IMR-90 (cell line): Measurements from ENCODE around the gene KRT33A. TPM values are rescaled to one million over a fixed set of nuclear protein-coding genes. Genes with fewer than 3 reads are reported as not detected.

Source experiments
- ATAC-seq: fragments of 200-7000 bp; cut with Tn5 transposase; 2 replicates; pipeline ENCODE4 v1.9.1; 2020; ENCODE audit warnings: low read depth, mild to moderate bottlenecking, moderate library complexity
- BruUV-seq: library from RNA; stranded (reverse); fragments of 400-500 nt; replicated peaks from 2 replicates; lab custom pipeline; 2021; lab: Mats Ljungman, UMichigan
- CTCF ChIA-PET: fragments of 300-600 bp; formaldehyde crosslinking; extraction: SDS; loops from one replicate; lab custom pipeline; 2021; ENCODE audit warnings: antibody characterized with exemption; lab: Yijun Ruan, JAX
- POLR2A ChIA-PET: fragments of 300-600 bp; sonication (Branson Sonifier 250); formaldehyde crosslinking; loops from one replicate; lab custom pipeline; 2022; ENCODE audit warnings: antibody characterized with exemption; ENCODE audit not compliant: unreplicated experiment; lab: Charles Lee
- DNase-seq: peaks from one replicate; pipeline ENCODE4 v3.0.0; 2013
- H2AFZ ChIP-seq: replicated peaks from 2 replicates; pipeline ENCODE3; 2013; ENCODE audit warnings: low read length, mild to moderate bottlenecking; ENCODE audit not compliant: poor library complexity
- H2AK5ac ChIP-seq: 2 replicates; pipeline ENCODE4 v1.6.1; 2013; ENCODE audit warnings: low read depth, low read length, inconsistent platforms
- H2AK9ac ChIP-seq: replicated peaks from 2 replicates; pipeline ENCODE3; 2013; ENCODE audit warnings: mild to moderate bottlenecking, low read depth, low read length, moderate library complexity; ENCODE audit not compliant: poor library complexity
- H2BK120ac ChIP-seq: 2 replicates; pipeline ENCODE4 v1.6.1; 2013; ENCODE audit warnings: low read depth, low read length, inconsistent platforms
- H2BK15ac ChIP-seq: 3 replicates; pipeline ENCODE4 v1.6.1; 2013; ENCODE audit warnings: low read depth, low read length, inconsistent platforms
- H2BK20ac ChIP-seq: 2 replicates; pipeline ENCODE4 v1.6.1; 2013; ENCODE audit warnings: low read depth, mild to moderate bottlenecking, inconsistent platforms, low read length, moderate library complexity
- H2BK5ac ChIP-seq: 2 replicates; pipeline ENCODE4 v1.6.1; 2013; ENCODE audit warnings: mild to moderate bottlenecking, low read depth, low read length, inconsistent platforms; ENCODE audit not compliant: poor library complexity, severe bottlenecking
- H3K14ac ChIP-seq: replicated peaks from 2 replicates; pipeline ENCODE4 v1.6.1; 2013; ENCODE audit warnings: low read depth, low read length, inconsistent platforms
- H3K18ac ChIP-seq: 2 replicates; pipeline ENCODE4 v1.6.1; 2013; ENCODE audit warnings: low read depth, low read length, control low read depth
- H3K23ac ChIP-seq: 2 replicates; pipeline ENCODE4 v1.6.1; 2013; ENCODE audit warnings: low read depth, low read length, inconsistent platforms
- H3K27ac ChIP-seq: 2 replicates; pipeline ENCODE4 v1.5.1; 2013; ENCODE audit warnings: mild to moderate bottlenecking, control low read depth, low read length; ENCODE audit not compliant: insufficient read depth
- H3K27me3 ChIP-seq: 2 replicates; pipeline ENCODE4 v1.6.1; 2013; ENCODE audit warnings: low read length; ENCODE audit not compliant: control insufficient read depth, insufficient read depth
- H3K36me3 ChIP-seq: 2 replicates; pipeline ENCODE4 v1.6.1; 2013; ENCODE audit warnings: low read length, mixed read lengths; ENCODE audit not compliant: control insufficient read depth, insufficient read depth
- H3K4ac ChIP-seq: 2 replicates; pipeline ENCODE4 v1.6.1; 2013; ENCODE audit warnings: low read depth, low read length, inconsistent platforms
- H3K4me1 ChIP-seq: 2 replicates; pipeline ENCODE4 v1.6.1; 2013; ENCODE audit warnings: low read length, mixed read lengths; ENCODE audit not compliant: control insufficient read depth, insufficient read depth
- H3K4me2 ChIP-seq: 2 replicates; pipeline ENCODE4 v1.6.1; 2013; ENCODE audit warnings: low read depth, mild to moderate bottlenecking, control low read depth, low read length, moderate library complexity
- H3K4me3 ChIP-seq: 2 replicates; pipeline ENCODE4 v1.5.1; 2013; ENCODE audit warnings: low read depth, mild to moderate bottlenecking, control low read depth, low read length, moderate library complexity; ENCODE audit not compliant: insufficient read depth
- H3K56ac ChIP-seq: 2 replicates; pipeline ENCODE4 v1.6.1; 2013; ENCODE audit warnings: low read length, inconsistent platforms; ENCODE audit not compliant: insufficient read depth; ENCODE audit errors: extremely low read depth
- H3K79me1 ChIP-seq, 2 experiments: 2 replicates each; pipeline ENCODE4 v1.6.1; 2013; ENCODE audit warnings: low read length in 2 of 2, inconsistent platforms in 1 of 2, low read depth in 1 of 2
- H3K9ac ChIP-seq: 2 replicates; pipeline ENCODE4 v1.6.1; 2013; ENCODE audit warnings: low read depth, low read length, control low read depth
- H3K9me1 ChIP-seq: 2 replicates; pipeline ENCODE4 v1.6.1; 2013; ENCODE audit warnings: low read length, inconsistent platforms; ENCODE audit not compliant: insufficient read depth
- H3K9me3 ChIP-seq: 2 replicates; pipeline ENCODE4 v1.6.1; 2013; ENCODE audit warnings: low read length; ENCODE audit not compliant: control insufficient read depth, insufficient read depth
- H4K20me1 ChIP-seq: 2 replicates; pipeline ENCODE4 v1.6.1; 2013; ENCODE audit warnings: low read length, inconsistent platforms; ENCODE audit not compliant: insufficient read depth
- H4K5ac ChIP-seq: 2 replicates; pipeline ENCODE4 v1.6.1; 2013; ENCODE audit warnings: mild to moderate bottlenecking, low read depth, low read length, control low read depth
- H4K8ac ChIP-seq, 2 experiments: 2 replicates each; pipeline ENCODE4 v1.6.1; 2013; ENCODE audit warnings: low read depth in 2 of 2, low read length in 2 of 2, control low read depth in 1 of 2, inconsistent platforms in 1 of 2
- H4K91ac ChIP-seq: 2 replicates; pipeline ENCODE4 v1.6.1; 2013; ENCODE audit warnings: low read depth, low read length, inconsistent platforms; ENCODE audit not compliant: insufficient read depth
- BHLHE40 ChIP-seq: fragments of 150-350 bp; IDR thresholded peaks from 2 replicates; pipeline ENCODE4 v1.6.1; 2016; ENCODE audit warnings: mild to moderate bottlenecking, low read depth, low read length
- CEBPB ChIP-seq: IDR thresholded peaks from 2 replicates; pipeline ENCODE4 v1.6.1; 2012; ENCODE audit warnings: low read depth, low read length, improper control_type of control experiment
- CHD1 ChIP-seq: IDR thresholded peaks from 2 replicates; pipeline ENCODE4 v1.6.1; 2012; ENCODE audit warnings: low read depth, low read length, improper control_type of control experiment
- ELK1 ChIP-seq: fragments of 150-350 bp; IDR thresholded peaks from 2 replicates; pipeline ENCODE4 v1.6.1; 2016; ENCODE audit warnings: low read depth, mild to moderate bottlenecking, low read length, moderate library complexity, borderline replicate concordance
- FOS ChIP-seq: fragments of 150-350 bp; IDR thresholded peaks from 2 replicates; pipeline ENCODE4 v1.6.1; 2016; ENCODE audit warnings: low read depth, low read length
- MAFK ChIP-seq: IDR thresholded peaks from 2 replicates; pipeline ENCODE4 v1.6.1; 2012; ENCODE audit warnings: low read depth, low read length, improper control_type of control experiment
- MXI1 ChIP-seq: IDR thresholded peaks from 2 replicates; pipeline ENCODE4 v1.6.1; 2012; ENCODE audit warnings: low read depth, mild to moderate bottlenecking, low read length, moderate library complexity, borderline replicate concordance
- NFE2L2 ChIP-seq: fragments of 150-350 bp; IDR thresholded peaks from 2 replicates; pipeline ENCODE4 v1.6.1; 2016; ENCODE audit warnings: low read depth, mild to moderate bottlenecking, low read length
- POLR2A ChIP-seq: IDR thresholded peaks from 2 replicates; pipeline ENCODE4 v1.6.1; 2012; ENCODE audit warnings: mild to moderate bottlenecking, low read depth, low read length
- RAD21 ChIP-seq: IDR thresholded peaks from 2 replicates; pipeline ENCODE4 v1.6.1; 2012; ENCODE audit warnings: low read length, improper control_type of control experiment
- RFX5 ChIP-seq: IDR thresholded peaks from 2 replicates; pipeline ENCODE4 v1.8.0; 2012; ENCODE audit warnings: low read depth, mild to moderate bottlenecking, low read length, moderate library complexity
- SMC3 ChIP-seq: fragments of 150-350 bp; IDR thresholded peaks from 2 replicates; pipeline ENCODE4 v1.6.1; 2016; ENCODE audit warnings: low read depth, mild to moderate bottlenecking, antibody characterized with exemption, low read length, moderate library complexity
- USF2 ChIP-seq: fragments of 150-350 bp; IDR thresholded peaks from 2 replicates; pipeline ENCODE4 v1.6.1; 2017; ENCODE audit warnings: mild to moderate bottlenecking, antibody characterized with exemption, low read length, low read depth
- WGBS, 2 experiments: methylation state at CpG; one replicate each; pipeline versions ENCODE4 v1.1.5 to v1.1.7; 2013; ENCODE audit warnings: missing lambda C conversion rate in 2 of 2; ENCODE audit not compliant: insufficient read length in 1 of 2; ENCODE audit errors: extremely low coverage in 2 of 2; 5-methylcytosine and 5-hydroxymethylcytosine counted together
- dilution Hi-C: fragments of 300-500 bp; cut with HindIII; formaldehyde crosslinking; loops from one replicate; pipeline ENCODE4 v1.14.3; 2018; ENCODE audit warnings: low sequenced_read_pairs; ENCODE audit not compliant: unreplicated experiment
- in situ Hi-C: fragments of 300-500 bp; cut with MboI; formaldehyde crosslinking; loops from 3 replicates; pipeline ENCODE4 v1.14.3; 2019; ENCODE audit warnings: low sequenced_read_pairs, inconsistent platforms, mixed read lengths
- intact Hi-C: fragments of 100-400 bp; cut with micrococcal nuclease; formaldehyde crosslinking; loops from 2 replicates; pipeline ENCODE4 v1.10.0; 2022
- polyA plus RNA-seq, 3 experiments: library from polyadenylated mRNA; depleted of rRNA; stranded (reverse); fragments of >200 nt; gene quantifications; 2 replicates each; pipeline ENCODE4 v1.2.3, GENCODE V29; 2012; ENCODE audit warnings: low replicate concordance in 1 of 3
- total RNA-seq: library from RNA; depleted of rRNA; stranded (reverse); fragments of >200 nt; gene quantifications from 2 replicates; pipeline ENCODE4 v1.2.3, GENCODE V29; 2012
- TF ChIP-seq, protein P1 (sequence below): conservative IDR thresholded peaks from 2 replicates; pipeline ENCODE4 v1.5.1; 2012; ENCODE audit warnings: mild to moderate bottlenecking, low read depth, low read length, improper control_type of control experiment

KRT33A gene
- total and polyA plus RNA-seq, 2 of the 4 experiments (the other 2 are of a cell fraction), result not detected

DNA sequence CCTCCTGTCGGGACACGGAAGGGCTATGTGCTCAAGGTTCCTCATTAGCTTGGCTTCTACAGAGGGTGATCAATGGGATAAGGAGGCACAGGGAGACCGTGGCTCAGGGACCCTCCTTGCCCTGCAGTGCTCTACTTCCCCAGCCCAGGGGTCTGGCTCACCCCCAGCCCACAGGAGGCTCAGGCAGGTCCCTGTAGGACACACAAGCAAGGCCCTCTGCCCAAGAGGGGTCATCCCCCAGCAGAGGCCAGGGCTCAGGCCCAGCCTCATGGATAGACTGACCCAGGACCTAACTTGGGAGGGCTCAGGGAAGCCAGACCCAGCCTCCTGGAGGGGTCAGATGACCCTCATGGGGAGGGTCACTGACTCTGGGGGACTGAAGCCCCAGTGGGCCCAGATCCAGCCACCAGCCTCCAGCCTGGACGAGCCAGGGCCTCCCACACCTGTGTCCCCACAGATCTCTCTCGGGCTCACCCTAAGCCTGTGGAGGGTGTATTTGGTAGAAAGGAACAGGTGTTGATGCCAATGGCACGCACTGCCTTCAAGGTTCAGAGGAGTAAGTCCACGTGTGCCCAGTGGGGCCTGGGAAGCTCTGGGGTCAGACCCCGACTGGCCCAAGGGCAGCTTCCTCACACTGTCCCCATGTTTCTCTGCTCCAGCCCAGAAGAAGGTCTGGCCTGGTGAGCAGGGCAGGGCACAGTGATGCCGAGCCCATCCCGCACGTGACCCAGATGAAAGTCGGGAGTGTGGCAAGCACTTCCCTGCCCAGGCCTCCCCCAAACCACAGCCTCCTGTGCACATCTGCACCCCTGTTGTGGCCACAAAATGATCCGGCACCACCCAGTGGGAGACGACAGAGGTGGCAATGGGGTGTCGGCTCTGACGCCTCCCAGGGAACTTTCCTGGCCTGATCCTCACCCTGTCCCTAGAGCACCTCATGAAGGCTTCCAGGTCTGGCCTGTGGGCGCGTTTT is 24.2 kb downstream of the KRT33A start:
- H2BK20ac ChIP-seq, result peak overlapping the region; percentile 42; the same call in 1 of the 2 replicates
- ChIA-PET CTCF (no interaction called here), POLR2A (no interaction called here)
- H3K23ac ChIP-seq, result no peak overlapping the region
- H4K20me1 ChIP-seq, result no peaks in the 10 kb centered on the region
- H2BK15ac ChIP-seq, result peak overlapping the region; percentile 56; the same call in 1 of the 3 replicates
- peak overlapping the region; percentile 10; the same call in 1 of the 2 replicates for H3K4ac ChIP-seq
- H2AK9ac ChIP-seq, result peak overlapping the region; percentile 42
- no peak overlapping the region for H3K56ac ChIP-seq
- H3K4me1 ChIP-seq, result peaks cover 2% of the 10 kb centered on the region
- BruUV-seq, result no TSS peak
- no peaks in the 10 kb centered on the region for H3K36me3 ChIP-seq
- H2BK5ac ChIP-seq, result peak overlapping the region; percentile 6
- peak overlapping the region; percentile 88 for H2BK120ac ChIP-seq
- WGBS, 2 experiments, result 80% methylated on average over 1 of the region's 18 CpGs; no CpG with 5 or more reads in 1 of the 2 experiments
- H3K79me1 ChIP-seq, result no peaks in the 10 kb centered on the region
- peaks cover 3% of the 10 kb centered on the region; the same call in 1 of the 2 replicates for H3K9me1 ChIP-seq
- H3K14ac ChIP-seq, result no peak overlapping the region
- ATAC-seq (no peak), DNase-seq (no peak)
- H2AK5ac ChIP-seq, result peak overlapping the region; percentile 62; the same call in 1 of the 2 replicates
- H4K5ac ChIP-seq, result no peak overlapping the region
- dilution Hi-C loops (no loop called here), in situ Hi-C loops (no loop called here), intact Hi-C loops (no loop called here)
- H4K8ac ChIP-seq, result peak overlapping the region in 1 of 2 experiments; percentile 50; a peak in 3 of 4 replicates
- peak overlapping the region; percentile 63 for H4K91ac ChIP-seq
- H3K27me3 ChIP-seq, result no peaks in the 10 kb centered on the region
- H2AFZ ChIP-seq, result no peak overlapping the region
- no peak overlapping the region for H3K9ac ChIP-seq
- H3K9me3 ChIP-seq, result no peaks in the 10 kb centered on the region
- no peak overlapping the region for H3K18ac ChIP-seq
- no peak overlapping the region for H3K27ac ChIP-seq
- no peak overlapping the region for H3K4me3 ChIP-seq
- H3K4me2 ChIP-seq, result no peak overlapping the region
- TF ChIP-seq RFX5, result no peak
- no peak for TF ChIP-seq RAD21
- TF ChIP-seq BHLHE40, result no peak
- TF ChIP-seq FOS, result no peak
- TF ChIP-seq CEBPB, result no peak
- TF ChIP-seq MAFK, result no peak
- TF ChIP-seq USF2, result no peak
- TF ChIP-seq, protein P1, sequence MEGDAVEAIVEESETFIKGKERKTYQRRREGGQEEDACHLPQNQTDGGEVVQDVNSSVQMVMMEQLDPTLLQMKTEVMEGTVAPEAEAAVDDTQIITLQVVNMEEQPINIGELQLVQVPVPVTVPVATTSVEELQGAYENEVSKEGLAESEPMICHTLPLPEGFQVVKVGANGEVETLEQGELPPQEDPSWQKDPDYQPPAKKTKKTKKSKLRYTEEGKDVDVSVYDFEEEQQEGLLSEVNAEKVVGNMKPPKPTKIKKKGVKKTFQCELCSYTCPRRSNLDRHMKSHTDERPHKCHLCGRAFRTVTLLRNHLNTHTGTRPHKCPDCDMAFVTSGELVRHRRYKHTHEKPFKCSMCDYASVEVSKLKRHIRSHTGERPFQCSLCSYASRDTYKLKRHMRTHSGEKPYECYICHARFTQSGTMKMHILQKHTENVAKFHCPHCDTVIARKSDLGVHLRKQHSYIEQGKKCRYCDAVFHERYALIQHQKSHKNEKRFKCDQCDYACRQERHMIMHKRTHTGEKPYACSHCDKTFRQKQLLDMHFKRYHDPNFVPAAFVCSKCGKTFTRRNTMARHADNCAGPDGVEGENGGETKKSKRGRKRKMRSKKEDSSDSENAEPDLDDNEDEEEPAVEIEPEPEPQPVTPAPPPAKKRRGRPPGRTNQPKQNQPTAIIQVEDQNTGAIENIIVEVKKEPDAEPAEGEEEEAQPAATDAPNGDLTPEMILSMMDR, result no peak
- TF ChIP-seq SMC3, result no peak
- TF ChIP-seq ELK1, result no peak
- no peak for TF ChIP-seq MXI1
- TF ChIP-seq CHD1, result no peak
- no peak for TF ChIP-seq POLR2A
- TF ChIP-seq NFE2L2, result no peak
